Erythroblast (primary cell): Measurements from ENCODE around the gene ACTR5.
A peak's percentile ranks its signal among the peaks of the same experiment; 100 is the strongest.

Experiments
- DNase-seq, 2 experiments: peaks; one replicate each; lab custom pipeline; 2025; lab: John Stamatoyannopoulos, UW
- GATA1 ChIP-seq: IDR thresholded peaks from 2 replicates; pipeline ENCODE4 v1.6.1; 2011; ENCODE audit warnings: low read depth, mild to moderate bottlenecking, control low read depth, low read length, moderate library complexity
- POLR2A ChIP-seq: IDR thresholded peaks from 2 replicates; pipeline ENCODE4 v1.6.1; 2011; ENCODE audit warnings: mild to moderate bottlenecking, low read length

The ACTR5 gene

GRCh38 chr20:38748097-38748860 is at the start of gene ACTR5:
ACTR5 (plus strand) TSS chr20:38748460; CDS start chr20:38748479, 19 bp downstream.
- TF ChIP-seq GATA1 (no peak), POLR2A (peak; percentile 72)
- DNase-seq = peak; percentile 94 to 97

GRCh38 chr20:38698541-38698940 is 49.7 kb upstream of the ACTR5 start:
- DNase-seq = no peak
- TF ChIP-seq GATA1 (no peak), POLR2A (no peak)

GRCh38 chr20:38700141-38700540 is 48.1 kb upstream of the ACTR5 start:
- TF ChIP-seq GATA1 (no peak), POLR2A (no peak)

GRCh38 chr20:38700926-38701325 is 47.3 kb upstream of the ACTR5 start:
- no peak for DNase-seq
- TF ChIP-seq POLR2A = no peak
- no peak for TF ChIP-seq GATA1

More at GRCh38 chr20:38700141-38700540, 48.1 kb upstream of the ACTR5 start:
- no peak for DNase-seq

GRCh38 chr20:38703526-38703925 is 44.7 kb upstream of the ACTR5 start:
- TF ChIP-seq GATA1 (no peak), POLR2A (no peak)
- no peak for DNase-seq

- no peak for DNase-seq
- TF ChIP-seq POLR2A (no peak), GATA1 (no peak)
These were observed 44.1 kb upstream of the ACTR5 start for GRCh38 chr20:38704136-38704535.

- no peak for DNase-seq
- TF ChIP-seq GATA1 = no peak
These were observed 41.8 kb upstream of the ACTR5 start for GRCh38 chr20:38706509-38706908.

- TF ChIP-seq POLR2A = no peak
- no peak for TF ChIP-seq GATA1
- DNase-seq = no peak
These were observed 34.0 kb upstream of the ACTR5 start for GRCh38 chr20:38714308-38714707.

- no peak for TF ChIP-seq POLR2A
- TF ChIP-seq GATA1 = no peak
These were observed 32.6 kb upstream of the ACTR5 start for GRCh38 chr20:38715646-38716045.

GRCh38 chr20:38722683-38723016 is 25.6 kb upstream of the ACTR5 start:
- DNase-seq = no peak
- TF ChIP-seq GATA1 (no peak), POLR2A (no peak)

More at GRCh38 chr20:38715646-38716045, 32.6 kb upstream of the ACTR5 start:
- no peak for DNase-seq

GRCh38 chr20:38723017-38723847 is 25.0 kb upstream of the ACTR5 start:
- no peak for TF ChIP-seq POLR2A
- no peak for TF ChIP-seq GATA1
- no peak for DNase-seq

- no peak for DNase-seq
- no peak for TF ChIP-seq POLR2A
- TF ChIP-seq GATA1 = no peak
These were observed 24.2 kb upstream of the ACTR5 start, which contains the start of gene SLC32A1 for GRCh38 chr20:38723848-38724625. SLC32A1 (plus strand) TSS chr20:38724486; CDS start chr20:38724725, 239 bp downstream.

- TF ChIP-seq POLR2A (no peak), GATA1 (no peak)
- no peak for DNase-seq
These were observed 23.6 kb upstream of the ACTR5 start for GRCh38 chr20:38724626-38725147.
